VCaP (cell line): ENCODE results near the gene LHFPL5.

Source experiments
- H3K27ac ChIP-seq: fragments of 450-650 bp; 2 replicates; pipeline ENCODE4 v1.5.1; 2017
- TF ChIP-seq, protein P1 (sequence below): fragments of 450-650 bp; conservative IDR thresholded peaks from 2 replicates; pipeline ENCODE4 v1.5.1; 2017; ENCODE audit warnings: mild to moderate bottlenecking, moderate library complexity

LHFPL5 gene

GRCh38 chr6:35804996-35805736, at the start of gene LHFPL5:
TSS of gene LHFPL5 (plus strand) at chr6:35805352. CDS start at chr6:35805671, 319 bp downstream.
- TF ChIP-seq, protein P1, sequence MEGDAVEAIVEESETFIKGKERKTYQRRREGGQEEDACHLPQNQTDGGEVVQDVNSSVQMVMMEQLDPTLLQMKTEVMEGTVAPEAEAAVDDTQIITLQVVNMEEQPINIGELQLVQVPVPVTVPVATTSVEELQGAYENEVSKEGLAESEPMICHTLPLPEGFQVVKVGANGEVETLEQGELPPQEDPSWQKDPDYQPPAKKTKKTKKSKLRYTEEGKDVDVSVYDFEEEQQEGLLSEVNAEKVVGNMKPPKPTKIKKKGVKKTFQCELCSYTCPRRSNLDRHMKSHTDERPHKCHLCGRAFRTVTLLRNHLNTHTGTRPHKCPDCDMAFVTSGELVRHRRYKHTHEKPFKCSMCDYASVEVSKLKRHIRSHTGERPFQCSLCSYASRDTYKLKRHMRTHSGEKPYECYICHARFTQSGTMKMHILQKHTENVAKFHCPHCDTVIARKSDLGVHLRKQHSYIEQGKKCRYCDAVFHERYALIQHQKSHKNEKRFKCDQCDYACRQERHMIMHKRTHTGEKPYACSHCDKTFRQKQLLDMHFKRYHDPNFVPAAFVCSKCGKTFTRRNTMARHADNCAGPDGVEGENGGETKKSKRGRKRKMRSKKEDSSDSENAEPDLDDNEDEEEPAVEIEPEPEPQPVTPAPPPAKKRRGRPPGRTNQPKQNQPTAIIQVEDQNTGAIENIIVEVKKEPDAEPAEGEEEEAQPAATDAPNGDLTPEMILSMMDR: no peak
- peak within 1 kb of the TSS; percentile 38; the same call in 1 of the 2 replicates for H3K27ac ChIP-seq

GRCh38 chr6:35757456-35758123, 47.6 kb upstream of the LHFPL5 start:
- TF ChIP-seq, protein P1: peak; percentile 32; the same call in 1 of the 2 replicates
- no peak overlapping the region for H3K27ac ChIP-seq

- TF ChIP-seq, protein P1: no peak
- H3K27ac ChIP-seq: no peak overlapping the region
Observed at GRCh38 chr6:35759426-35759825, 45.7 kb upstream of the LHFPL5 start.

DNA sequence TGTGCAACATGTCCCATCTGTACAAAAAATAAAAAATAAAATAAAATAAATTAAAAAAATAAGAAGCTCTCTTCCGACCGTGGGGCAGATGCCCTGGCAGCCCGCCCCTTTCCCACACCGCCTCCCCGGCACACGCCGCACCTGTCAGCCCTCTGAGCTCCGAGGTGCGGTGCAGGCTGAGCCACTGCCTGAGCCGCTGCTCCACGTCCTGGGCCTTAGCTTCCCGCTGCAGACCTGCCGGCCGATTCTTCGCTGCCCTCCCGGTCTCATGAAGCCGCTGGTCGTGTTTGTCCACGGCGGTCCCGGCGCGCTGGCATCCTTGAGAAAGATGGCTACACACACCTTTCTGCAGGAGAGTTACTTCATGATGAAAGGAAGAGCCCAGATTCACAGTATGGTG, 39.4 kb upstream of the LHFPL5 start:
- TF ChIP-seq, protein P1: no peak
- no peak overlapping the region for H3K27ac ChIP-seq

DNA sequence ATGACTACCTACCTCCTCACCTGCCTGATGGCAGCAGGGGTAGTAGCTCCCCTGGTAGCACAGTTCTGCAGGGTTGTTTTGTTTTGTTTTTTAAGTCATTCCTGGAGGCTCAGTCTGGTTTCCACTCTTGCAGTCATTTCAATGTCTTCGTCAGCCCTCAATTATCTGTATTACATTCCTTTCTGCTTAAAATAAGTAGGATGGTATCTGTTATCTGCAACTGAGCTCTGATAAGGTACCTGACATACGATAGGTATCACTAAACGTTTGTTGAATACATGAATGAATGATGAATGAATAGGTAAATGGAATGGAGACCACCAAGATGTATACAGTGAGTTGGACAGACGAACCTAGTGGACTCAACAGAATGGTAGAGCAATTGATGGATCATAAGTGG, 35.9 kb upstream of the LHFPL5 start:
- no peak overlapping the region for H3K27ac ChIP-seq
- TF ChIP-seq, protein P1: no peak

GRCh38 chr6:35771343-35771627, 33.9 kb upstream of the LHFPL5 start:
- H3K27ac ChIP-seq: no peak overlapping the region
- TF ChIP-seq, protein P1: no peak

DNA sequence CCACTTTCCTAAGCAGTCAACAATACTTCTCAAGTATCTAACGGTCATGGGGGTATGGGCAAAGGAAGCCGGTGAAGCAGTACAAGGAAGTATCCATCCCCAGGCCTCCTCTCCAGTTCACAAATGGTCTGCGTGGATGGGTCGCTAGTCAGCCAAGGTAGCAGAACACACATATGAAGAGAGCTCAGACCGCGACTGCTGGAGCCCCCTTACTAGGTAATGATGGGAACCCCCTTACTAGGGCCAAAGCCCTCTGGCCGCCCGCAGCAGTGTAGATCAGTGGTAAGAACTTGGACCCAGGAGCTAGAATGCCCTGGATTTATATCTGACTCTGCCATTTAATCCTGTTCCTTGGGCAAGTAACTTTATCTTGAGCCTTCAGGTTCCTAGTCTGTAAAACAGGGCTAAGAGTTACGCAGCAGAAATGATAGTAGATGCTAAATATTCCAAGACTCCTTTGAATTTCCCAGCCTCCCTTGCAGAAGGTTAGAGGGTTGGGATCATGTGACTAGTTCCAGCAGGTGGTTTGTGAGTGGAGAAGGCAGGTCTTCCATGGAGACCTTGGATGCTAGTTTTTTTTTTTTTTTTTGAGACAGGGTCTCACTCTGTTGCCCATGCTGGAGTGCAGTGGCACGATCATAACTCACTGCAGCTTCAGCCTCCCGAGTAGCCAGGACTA, 30.9 kb upstream of the LHFPL5 start:
- no peak overlapping the region for H3K27ac ChIP-seq
- TF ChIP-seq, protein P1: no peak
